ENCODE results near the gene SENP8. TPM values are rescaled to one million over a fixed set of nuclear protein-coding genes. Genes with fewer than 3 reads are reported as not detected.
A peak's percentile ranks its signal among the peaks of the same experiment; 100 is the strongest.

The SENP8 gene
- total RNA-seq, 6 experiments from 2014 or later, result 3.4 to 4.8 (median 3.8) TPM

GRCh38 chr15:72155635-72156616 is 37.7 kb downstream of the SENP8 start:
- Mint-ChIP-seq H3K4me3 (peak overlapping the region; percentile 94), H3K36me3 (ENCODE audit: low read depth) (no peaks in the 10 kb centered on the region), H3K27ac (peak overlapping the region; percentile 31; the same call in 1 of the 2 replicates), H3K9me3 (no peaks in the 10 kb centered on the region), H3K27me3 (ENCODE audit: insufficient read depth) (no peaks in the 10 kb centered on the region; the same call in 1 of the 2 replicates), H3K4me1 (ENCODE audit: low read depth) (peaks cover 11% of the 10 kb centered on the region)
- DNase-seq, result peak; percentile 73
- peak; percentile 94 for TF ChIP-seq CTCF (IDR thresholded peaks at IDR 0.05)

GRCh38 chr15:72156928-72157327 is 38.7 kb downstream of the SENP8 start:
- no peak overlapping the region for H3K27ac Mint-ChIP-seq
- TF ChIP-seq CTCF (IDR thresholded peaks at IDR 0.05), result no peak
- H3K36me3 Mint-ChIP-seq (ENCODE audit: low read depth), result no peaks in the 10 kb centered on the region
- H3K9me3 Mint-ChIP-seq, result no peaks in the 10 kb centered on the region
- no peak for DNase-seq
- H3K27me3 Mint-ChIP-seq (ENCODE audit: insufficient read depth), result no peaks in the 10 kb centered on the region; the same call in none of the 2 replicates
- no peak overlapping the region for H3K4me3 Mint-ChIP-seq
- peaks cover 11% of the 10 kb centered on the region for H3K4me1 Mint-ChIP-seq (ENCODE audit: low read depth)

- peaks cover 2% of the 10 kb centered on the region for H3K4me1 Mint-ChIP-seq (ENCODE audit: low read depth)
- H3K9me3 Mint-ChIP-seq, result no peaks in the 10 kb centered on the region
- no peak for TF ChIP-seq CTCF (IDR thresholded peaks at IDR 0.05)
- H3K36me3 Mint-ChIP-seq (ENCODE audit: low read depth), result no peaks in the 10 kb centered on the region
- H3K27me3 Mint-ChIP-seq (ENCODE audit: insufficient read depth), result peaks cover 18% of the 10 kb centered on the region
- H3K27ac Mint-ChIP-seq, result no peak overlapping the region
- no peak for DNase-seq
- no peak overlapping the region for H3K4me3 Mint-ChIP-seq
Observed at GRCh38 chr15:72160696-72161245, 42.6 kb downstream of the SENP8 start.

GRCh38 chr15:72161361-72162132 is 43.3 kb downstream of the SENP8 start:
- Mint-ChIP-seq H3K4me1 (ENCODE audit: low read depth) (no peaks in the 10 kb centered on the region), H3K27ac (no peak overlapping the region)
- no peak for DNase-seq

More at GRCh38 chr15:72161361-72162132, 43.3 kb downstream of the SENP8 start:
- Mint-ChIP-seq H3K4me3 (no peak overlapping the region), H3K36me3 (ENCODE audit: low read depth) (no peaks in the 10 kb centered on the region), H3K27me3 (ENCODE audit: insufficient read depth) (peaks cover 20% of the 10 kb centered on the region), H3K9me3 (no peaks in the 10 kb centered on the region)
- TF ChIP-seq CTCF (IDR thresholded peaks at IDR 0.05), result no peak

Measured in HFFc6 (cell line).